Mesendoderm (in vitro differentiated cells): Measurements from ENCODE around the gene AVP.

ENCODE experiments used
- DNase-seq: peaks from one replicate; pipeline ENCODE4 v3.0.0; 2013
- H2AK5ac ChIP-seq: 2 replicates; pipeline ENCODE4 v1.6.1; 2013; ENCODE audit warnings: low read length, inconsistent platforms
- H2BK120ac ChIP-seq: 2 replicates; pipeline ENCODE4 v1.6.1; 2013; ENCODE audit warnings: low read depth, mild to moderate bottlenecking, low read length, moderate library complexity, mixed read lengths
- H2BK15ac ChIP-seq: replicated peaks from 2 replicates; pipeline ENCODE4 v1.6.1; 2013; ENCODE audit warnings: low read depth, mild to moderate bottlenecking, moderate library complexity
- H2BK5ac ChIP-seq: 2 replicates; pipeline ENCODE4 v1.6.1; 2013; ENCODE audit warnings: low read length, inconsistent platforms
- H3K18ac ChIP-seq: 2 replicates; pipeline ENCODE4 v1.6.1; 2013; ENCODE audit warnings: mild to moderate bottlenecking, low read length, mixed read lengths
- H3K23ac ChIP-seq: one replicate; pipeline ENCODE4 v1.6.1; 2013; ENCODE audit warnings: low read length
- H3K27ac ChIP-seq: 2 replicates; pipeline ENCODE4 v1.5.1; 2013; ENCODE audit warnings: low read depth, mild to moderate bottlenecking, inconsistent platforms, low read length, moderate library complexity
- H3K27me3 ChIP-seq: 2 replicates; pipeline ENCODE4 v1.6.1; 2013; ENCODE audit warnings: low read length, control low read depth, mild to moderate bottlenecking, inconsistent platforms; ENCODE audit not compliant: insufficient read depth, poor library complexity
- H3K36me3 ChIP-seq: 2 replicates; pipeline ENCODE4 v1.6.1; 2013; ENCODE audit warnings: low read length, inconsistent platforms; ENCODE audit not compliant: control insufficient read depth, insufficient read depth
- H3K4ac ChIP-seq: one replicate; pipeline ENCODE4 v1.6.1; 2013; ENCODE audit warnings: low read depth, mild to moderate bottlenecking, low read length, moderate library complexity
- H3K4me1 ChIP-seq: 2 replicates; pipeline ENCODE4 v1.6.1; 2013; ENCODE audit warnings: low read depth, low read length, inconsistent platforms; ENCODE audit not compliant: control insufficient read depth
- H3K4me2 ChIP-seq: 2 replicates; pipeline ENCODE4 v1.6.1; 2013; ENCODE audit warnings: low read length
- H3K4me3 ChIP-seq: 2 replicates; pipeline ENCODE4 v1.5.1; 2013; ENCODE audit warnings: mild to moderate bottlenecking, low read length
- H3K56ac ChIP-seq: one replicate; pipeline ENCODE4 v1.6.1; 2013; ENCODE audit warnings: low read length
- H3K79me1 ChIP-seq: 2 replicates; pipeline ENCODE4 v1.6.1; 2013; ENCODE audit warnings: low read length, inconsistent platforms
- H3K79me2 ChIP-seq: 2 replicates; pipeline ENCODE4 v1.6.1; 2013; ENCODE audit warnings: mild to moderate bottlenecking, low read length; ENCODE audit not compliant: control insufficient read depth, insufficient read depth
- H3K9ac ChIP-seq: 2 replicates; pipeline ENCODE4 v1.6.1; 2013; ENCODE audit warnings: low read length, inconsistent platforms
- H4K5ac ChIP-seq: one replicate; pipeline ENCODE4 v1.6.1; 2013; ENCODE audit warnings: low read length
- H4K8ac ChIP-seq: one replicate; pipeline ENCODE4 v1.6.1; 2013; ENCODE audit warnings: low read depth, mild to moderate bottlenecking, control low read depth, low read length, moderate library complexity
- WGBS: extraction: QIAGEN DNeasy Blood & Tissue Kit; methylation state at CpG from one replicate; pipeline ENCODE4 v1.1.7; 2013; ENCODE audit warnings: low lambda C conversion rate, missing lambda C conversion rate; ENCODE audit not compliant: insufficient coverage; ENCODE audit errors: extremely low coverage; 5-methylcytosine and 5-hydroxymethylcytosine counted together

AVP gene

GRCh38 chr20:3102575-3103368 is 18.2 kb upstream of the AVP start:
- Histone ChIP-seq H3K4me3 (no peak overlapping the region), H3K56ac (no peak overlapping the region)

GRCh38 chr20:3101737-3102574 is 17.4 kb upstream of the AVP start:
- no CpG with 5 or more reads among the region's 21 CpGs for WGBS
- H3K4ac ChIP-seq: no peak overlapping the region
- no peaks in the 10 kb centered on the region for H3K4me1 ChIP-seq
- no peak overlapping the region for H3K18ac ChIP-seq
- no peak overlapping the region for H3K4me3 ChIP-seq
- no peak for DNase-seq
- no peaks in the 10 kb centered on the region for H3K79me2 ChIP-seq
- no peak overlapping the region for H4K8ac ChIP-seq
- H3K9ac ChIP-seq: no peak overlapping the region
- no peak overlapping the region for H2AK5ac ChIP-seq
- H3K27me3 ChIP-seq: no peaks in the 10 kb centered on the region
- H2BK15ac ChIP-seq: no peak overlapping the region
- H3K79me1 ChIP-seq: no peaks in the 10 kb centered on the region
- H3K27ac ChIP-seq: no peak overlapping the region
- no peak overlapping the region for H3K4me2 ChIP-seq
- no peak overlapping the region for H2BK5ac ChIP-seq
- H3K56ac ChIP-seq: no peak overlapping the region
- H3K36me3 ChIP-seq: no peaks in the 10 kb centered on the region
- no peak overlapping the region for H3K23ac ChIP-seq
- no peak overlapping the region for H4K5ac ChIP-seq
- no peak overlapping the region for H2BK120ac ChIP-seq

More at GRCh38 chr20:3102575-3103368, 18.2 kb upstream of the AVP start:
- H3K27ac ChIP-seq: no peak overlapping the region
- H2BK15ac ChIP-seq: no peak overlapping the region
- no peak overlapping the region for H2BK5ac ChIP-seq
- no CpG with 5 or more reads among the region's 13 CpGs for WGBS
- H3K79me1 ChIP-seq: no peaks in the 10 kb centered on the region
- H3K4ac ChIP-seq: no peak overlapping the region
- no peak overlapping the region for H4K5ac ChIP-seq
- H3K9ac ChIP-seq: no peak overlapping the region
- H3K79me2 ChIP-seq: no peaks in the 10 kb centered on the region
- H3K4me2 ChIP-seq: no peak overlapping the region
- H2AK5ac ChIP-seq: no peak overlapping the region
- H4K8ac ChIP-seq: no peak overlapping the region
- H3K4me1 ChIP-seq: no peaks in the 10 kb centered on the region
- H3K23ac ChIP-seq: no peak overlapping the region
- DNase-seq: no peak
- H2BK120ac ChIP-seq: no peak overlapping the region
- no peak overlapping the region for H3K18ac ChIP-seq
- no peaks in the 10 kb centered on the region for H3K27me3 ChIP-seq
- no peaks in the 10 kb centered on the region for H3K36me3 ChIP-seq

- no peaks in the 10 kb centered on the region for H3K79me1 ChIP-seq
- H3K4me1 ChIP-seq: no peaks in the 10 kb centered on the region
- H2BK120ac ChIP-seq: no peak overlapping the region
- no peak overlapping the region for H3K56ac ChIP-seq
- H2AK5ac ChIP-seq: no peak overlapping the region
- no peaks in the 10 kb centered on the region for H3K79me2 ChIP-seq
- no peaks in the 10 kb centered on the region for H3K36me3 ChIP-seq
- no peak overlapping the region for H3K27ac ChIP-seq
- H3K4me3 ChIP-seq: no peak overlapping the region
- WGBS: no CpG with 5 or more reads among the region's 6 CpGs
- H2BK5ac ChIP-seq: no peak overlapping the region
- no peak overlapping the region for H3K18ac ChIP-seq
- no peak overlapping the region for H3K23ac ChIP-seq
- no peak overlapping the region for H3K9ac ChIP-seq
- no peak overlapping the region for H4K5ac ChIP-seq
- H4K8ac ChIP-seq: no peak overlapping the region
- no peak overlapping the region for H2BK15ac ChIP-seq
- DNase-seq: no peak
- H3K4ac ChIP-seq: no peak overlapping the region
- no peak overlapping the region for H3K4me2 ChIP-seq
- H3K27me3 ChIP-seq: no peaks in the 10 kb centered on the region
Measured at GRCh38 chr20:3101251-3101650, 16.7 kb upstream of the AVP start.

GRCh38 chr20:3100480-3100879 is 16.0 kb upstream of the AVP start:
- H2BK120ac ChIP-seq: no peak overlapping the region
- no peak overlapping the region for H3K4me2 ChIP-seq

GRCh38 chr20:3094848-3095629 is 10.5 kb upstream of the AVP start:
- H3K4ac ChIP-seq: no peak overlapping the region
- H3K79me2 ChIP-seq: no peaks in the 10 kb centered on the region
- H2BK15ac ChIP-seq: no peak overlapping the region
- no peak overlapping the region for H3K4me3 ChIP-seq
- H3K36me3 ChIP-seq: no peaks in the 10 kb centered on the region
- no peak overlapping the region for H3K9ac ChIP-seq
- no peak for DNase-seq
- no CpG with 5 or more reads among the region's 13 CpGs for WGBS
- H3K23ac ChIP-seq: no peak overlapping the region
- no peak overlapping the region for H2BK5ac ChIP-seq
- H3K4me1 ChIP-seq: no peaks in the 10 kb centered on the region
- no peak overlapping the region for H3K18ac ChIP-seq
- no peaks in the 10 kb centered on the region for H3K27me3 ChIP-seq
- H3K27ac ChIP-seq: no peak overlapping the region
- no peaks in the 10 kb centered on the region for H3K79me1 ChIP-seq
- H4K8ac ChIP-seq: no peak overlapping the region
- no peak overlapping the region for H2BK120ac ChIP-seq
- no peak overlapping the region for H4K5ac ChIP-seq
- no peak overlapping the region for H3K56ac ChIP-seq
- H2AK5ac ChIP-seq: no peak overlapping the region
- no peak overlapping the region for H3K4me2 ChIP-seq

More at GRCh38 chr20:3100480-3100879, 16.0 kb upstream of the AVP start:
- no peak overlapping the region for H2AK5ac ChIP-seq
- no peak overlapping the region for H2BK5ac ChIP-seq
- no peak overlapping the region for H4K8ac ChIP-seq
- no CpG with 5 or more reads among the region's 7 CpGs for whole genome bisulfite sequencing
- H3K79me2 ChIP-seq: no peaks in the 10 kb centered on the region
- H4K5ac ChIP-seq: no peak overlapping the region
- H3K9ac ChIP-seq: no peak overlapping the region
- no peak overlapping the region for H3K18ac ChIP-seq
- no peak overlapping the region for H3K23ac ChIP-seq
- H3K4me1 ChIP-seq: no peaks in the 10 kb centered on the region
- no peaks in the 10 kb centered on the region for H3K27me3 ChIP-seq
- no peak overlapping the region for H3K56ac ChIP-seq
- H3K27ac ChIP-seq: no peak overlapping the region
- no peak overlapping the region for H3K4ac ChIP-seq
- no peak overlapping the region for H3K4me3 ChIP-seq
- DNase-seq: no peak
- H3K36me3 ChIP-seq: no peaks in the 10 kb centered on the region
- H2BK15ac ChIP-seq: no peak overlapping the region
- H3K79me1 ChIP-seq: no peaks in the 10 kb centered on the region
